Measurements from ENCODE around the gene KLKB1.
"Not testable (repeated sequence)": the region's sequence is repeated elsewhere in the genome, so short reads cannot be mapped to it uniquely, and the experiment has no call there.

The KLKB1 gene

DNA sequence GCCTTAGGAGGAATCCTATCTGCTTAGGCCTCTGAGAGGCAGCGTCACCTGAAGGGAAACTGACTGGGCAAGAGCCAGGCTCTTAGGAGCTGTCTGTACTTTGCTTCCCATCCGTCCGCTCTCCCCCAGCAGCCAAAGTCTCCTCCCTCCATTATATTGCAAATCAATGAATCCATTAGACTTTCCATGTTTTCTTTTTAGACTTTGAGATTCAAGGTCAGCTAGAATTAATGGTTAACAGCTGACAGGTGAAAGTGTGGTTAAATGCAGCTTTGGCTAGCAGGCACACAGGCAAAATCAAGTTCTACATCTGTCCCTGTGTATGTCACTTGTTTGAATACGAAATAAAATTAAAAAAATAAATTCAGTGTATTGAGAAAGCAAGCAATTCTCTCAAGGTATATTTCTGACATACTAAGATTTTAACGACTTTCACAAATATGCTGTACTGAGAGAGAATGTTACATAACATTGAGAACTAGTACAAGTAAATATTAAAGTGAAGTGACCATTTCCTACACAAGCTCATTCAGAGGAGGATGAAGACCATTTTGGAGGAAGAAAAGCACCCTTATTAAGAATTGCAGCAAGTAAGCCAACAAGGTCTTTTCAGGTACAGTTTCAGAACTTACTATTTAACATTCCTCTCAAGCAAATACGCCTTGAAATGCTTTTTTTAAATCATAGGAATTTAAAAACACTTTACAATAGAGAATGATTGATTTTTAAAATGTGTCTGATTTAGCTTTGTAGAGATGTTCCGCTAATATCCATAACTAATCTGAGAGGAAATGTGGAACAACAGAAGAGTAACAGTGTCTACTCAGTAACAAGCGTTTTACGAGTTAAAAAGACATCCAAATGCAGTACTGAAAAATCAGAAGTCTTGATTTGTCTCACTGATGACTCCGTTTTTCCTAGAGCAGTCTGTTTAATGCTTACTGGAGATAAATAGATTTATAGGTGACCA, 38.7 kb downstream of the KLKB1 start, which contains the start of gene F11:
Gene F11 (plus strand): TSS at position 507 of the 970 bp plus-strand sequence. CDS start 948 bp downstream, outside the sequence.
- no peak for DNase-seq

DNA sequence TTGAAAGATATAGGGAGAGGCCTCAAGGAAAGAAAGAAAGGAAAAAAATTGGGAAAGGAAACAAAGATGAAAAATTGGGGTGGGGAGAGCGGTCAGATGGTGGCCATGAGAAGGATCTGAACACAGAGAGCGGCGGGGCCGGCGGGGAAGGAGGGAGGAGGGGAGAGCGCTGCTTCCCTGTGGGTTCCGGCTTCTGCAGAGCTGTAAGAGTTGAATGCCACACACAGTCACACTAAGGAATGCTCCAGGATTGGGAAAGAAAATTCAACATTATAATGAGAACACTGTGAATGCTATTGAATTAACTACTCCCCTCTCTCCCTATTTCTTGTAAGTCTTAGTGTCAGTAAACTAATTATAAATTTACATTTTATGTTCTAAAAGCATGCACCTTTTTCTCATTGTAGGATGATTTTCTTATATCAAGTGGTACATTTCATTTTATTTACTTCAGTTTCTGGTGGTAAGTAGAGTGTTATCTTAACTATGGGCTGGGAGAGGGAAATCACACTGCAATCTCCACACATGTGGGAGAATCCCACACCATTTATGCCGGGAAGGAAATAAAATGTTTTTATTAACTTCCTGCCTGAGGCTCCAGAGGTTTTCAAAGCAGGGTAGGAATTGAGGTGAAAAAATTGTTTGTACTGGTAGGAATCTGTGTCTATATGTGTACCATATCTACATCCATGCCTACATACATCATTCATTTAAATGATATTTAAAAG, 39.6 kb downstream of the KLKB1 start:
- DNase-seq: no peak

DNA sequence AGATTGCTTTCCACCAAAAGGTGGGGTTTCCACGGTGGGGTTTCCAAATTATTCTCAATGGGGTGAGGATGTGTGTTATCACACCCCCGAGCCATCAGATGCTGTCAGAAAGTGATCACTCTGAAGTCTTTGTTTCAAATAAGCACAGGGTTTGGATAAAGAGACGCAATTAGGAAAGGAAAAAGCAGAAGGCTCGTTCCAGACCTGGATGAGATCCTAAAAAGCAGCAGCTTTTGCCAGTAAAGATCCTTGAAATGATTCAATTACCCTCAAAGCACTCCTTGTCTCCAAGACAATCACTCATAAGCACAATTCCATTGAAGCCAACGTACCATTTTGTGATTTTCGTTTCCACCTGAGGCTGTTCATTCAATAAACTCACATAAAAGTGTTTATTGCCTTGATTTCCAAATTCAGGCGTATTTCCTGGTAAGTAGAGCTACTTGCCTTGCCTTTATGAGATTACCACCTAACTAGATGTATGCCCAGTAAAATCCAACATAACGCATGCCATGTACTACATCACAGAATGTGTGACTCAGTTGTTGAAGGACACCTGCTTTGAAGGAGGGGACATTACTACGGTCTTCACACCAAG, 43.9 kb downstream of the KLKB1 start:
- no peak for DNase-seq

DNA sequence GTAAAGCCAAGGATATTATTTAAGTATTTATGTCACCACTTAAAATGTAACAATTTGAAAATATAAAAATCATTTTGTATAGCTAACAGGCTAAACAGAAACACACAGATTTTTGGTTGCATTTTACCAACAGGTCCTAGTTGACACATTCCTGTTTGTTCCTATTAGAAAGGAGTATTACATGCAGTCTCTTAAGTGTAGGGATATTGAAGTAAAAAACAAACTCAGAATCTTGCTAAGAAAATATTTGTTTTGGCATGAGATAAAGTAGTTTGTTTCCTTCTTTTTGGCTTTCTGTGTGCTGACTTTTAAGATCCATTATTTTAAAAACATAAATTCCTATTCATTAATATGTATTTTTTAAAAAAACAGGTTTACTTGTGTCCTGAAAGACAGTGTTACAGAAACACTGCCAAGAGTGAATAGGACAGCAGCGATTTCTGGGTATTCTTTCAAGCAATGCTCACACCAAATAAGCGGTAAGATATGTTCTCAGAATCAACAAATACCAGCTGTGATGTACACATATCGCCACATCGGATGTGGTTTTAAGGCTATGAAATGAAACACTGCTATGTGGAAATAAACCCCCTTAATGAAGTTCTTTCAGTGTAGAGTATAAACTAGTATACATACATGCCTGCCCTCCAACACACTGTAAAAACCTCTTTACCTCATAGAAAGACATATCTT, 45.5 kb downstream of the KLKB1 start:
- no peak for DNase-seq

DNA sequence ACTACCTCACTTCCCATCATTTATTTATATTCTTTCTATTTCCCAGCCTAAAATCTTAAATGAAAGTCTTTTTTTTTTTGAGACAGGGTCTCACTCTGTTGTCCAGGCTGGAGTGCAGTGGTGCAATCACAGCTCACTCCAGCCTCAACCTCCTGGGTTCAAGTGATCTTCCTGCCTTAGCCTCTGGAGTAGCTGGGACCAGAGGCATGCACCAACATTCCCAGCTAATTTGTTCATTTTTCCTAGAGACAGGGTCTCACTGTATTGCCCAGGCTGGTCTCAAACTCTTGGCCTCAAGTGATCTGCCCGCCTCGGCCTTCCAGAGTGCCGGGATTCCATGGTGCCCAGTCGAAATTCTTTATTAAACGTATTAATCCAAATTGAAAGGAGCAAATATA, 46.1 kb downstream of the KLKB1 start:
- DNase-seq: not testable (repeated sequence)

DNA sequence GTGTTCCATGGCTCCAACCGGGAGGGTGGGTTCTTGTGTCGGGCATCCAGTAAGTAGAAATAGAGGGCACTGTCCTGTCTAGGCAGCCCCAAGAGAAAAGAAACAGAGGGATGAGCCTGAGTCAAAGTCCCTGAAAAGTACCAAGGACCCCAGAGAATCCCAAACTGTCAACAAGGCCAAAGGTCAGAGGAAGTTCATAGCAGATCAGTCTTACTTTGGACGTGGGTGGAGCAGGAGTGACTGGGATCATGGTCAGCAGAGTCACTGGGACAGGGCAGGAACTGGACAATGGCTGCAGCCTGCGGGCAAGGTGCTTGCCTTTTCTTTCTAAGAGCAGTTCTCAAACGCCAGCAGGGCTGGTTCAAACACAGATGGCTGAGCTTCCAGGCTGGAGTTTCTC, 56.0 kb downstream of the KLKB1 start:
- DNase-seq: no peak

DNA sequence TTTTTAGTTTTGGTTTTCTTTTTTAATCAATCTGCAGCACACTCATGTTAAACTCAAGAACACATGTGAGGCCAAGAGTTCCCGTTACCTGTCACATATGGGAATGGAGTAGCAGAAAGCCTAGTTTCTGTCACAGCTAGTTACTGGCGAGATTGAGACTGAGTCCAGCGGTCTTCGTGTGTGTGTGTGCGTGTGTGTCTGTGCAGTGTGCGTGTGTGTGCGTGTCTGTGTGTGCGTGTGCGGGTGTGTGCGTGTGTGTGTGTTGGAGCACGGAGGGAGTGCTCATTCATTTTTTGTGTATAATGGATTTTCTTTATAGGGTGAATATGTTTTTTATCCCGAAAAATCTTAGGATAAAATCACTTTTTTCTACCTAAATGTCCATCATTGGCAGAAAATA, 57.8 kb downstream of the KLKB1 start:
- no peak for DNase-seq

DNA sequence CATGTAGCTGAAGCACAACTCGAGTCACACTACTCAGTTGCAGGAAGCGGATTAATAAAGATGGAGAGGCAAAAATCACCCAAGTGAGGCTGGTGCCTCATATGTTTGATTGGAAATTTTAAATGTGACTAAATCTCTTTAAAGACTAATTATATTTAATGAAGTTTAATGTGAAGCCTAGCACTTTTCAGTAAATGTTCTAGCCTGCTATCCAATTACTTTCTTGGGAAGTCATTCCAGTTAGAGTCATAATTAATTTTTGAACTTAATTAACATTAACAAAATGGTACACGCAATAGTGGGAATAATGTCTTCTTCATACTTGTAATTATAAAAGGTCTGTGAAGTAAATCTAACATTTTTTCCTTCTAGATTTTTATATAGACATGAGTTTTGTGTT, 59.3 kb downstream of the KLKB1 start:
- DNase-seq: no peak

DNA sequence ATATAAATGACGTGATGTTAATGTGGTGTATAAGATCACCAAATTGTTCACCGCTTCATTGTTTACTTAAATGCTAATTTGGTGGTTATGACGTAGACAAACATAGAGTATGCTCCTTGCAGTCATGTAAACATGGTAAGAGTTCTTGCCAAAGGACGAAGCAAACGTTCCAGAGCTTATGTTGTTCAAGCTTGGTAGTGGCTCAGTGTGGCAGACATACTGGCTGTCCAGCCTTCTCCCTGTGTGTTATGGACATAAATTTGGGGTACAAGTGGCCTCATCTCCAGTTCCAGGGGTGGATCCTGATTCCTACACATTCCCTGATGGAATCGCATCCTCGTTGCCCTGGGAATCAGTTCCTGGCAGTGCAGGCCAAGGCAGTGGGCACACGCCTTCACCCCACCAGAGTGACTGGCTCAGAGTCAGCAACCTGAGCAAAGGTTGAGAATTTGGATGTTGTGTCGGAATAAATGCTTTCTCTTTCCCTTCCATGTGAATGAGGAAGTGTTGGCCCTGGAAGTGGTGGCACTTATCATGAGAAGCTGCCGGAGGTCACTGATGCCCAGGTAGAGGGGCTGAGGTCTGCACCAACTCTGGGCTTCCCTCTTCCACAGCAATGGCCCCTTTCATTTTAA, 64.1 kb downstream of the KLKB1 start:
- DNase-seq: no peak

DNA sequence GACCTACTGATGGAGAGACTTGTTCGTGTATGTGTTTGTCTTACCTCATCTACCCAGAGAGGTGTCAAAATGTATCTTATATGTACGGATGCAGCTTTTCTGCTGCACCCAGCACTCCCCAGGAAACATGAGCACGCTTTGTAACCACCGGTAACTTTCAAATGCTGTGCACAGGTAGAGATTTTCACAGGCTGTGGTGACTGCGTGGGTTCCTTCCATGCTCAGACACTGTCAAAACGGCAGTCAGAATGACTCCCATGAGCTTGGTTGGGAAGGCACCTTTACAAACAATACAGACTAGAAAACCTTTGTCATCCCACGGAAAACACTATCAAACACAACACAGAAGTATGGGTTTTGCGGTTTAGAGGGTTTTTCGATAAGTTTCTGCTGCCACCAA, 66.9 kb downstream of the KLKB1 start:
- no peak for DNase-seq

DNA sequence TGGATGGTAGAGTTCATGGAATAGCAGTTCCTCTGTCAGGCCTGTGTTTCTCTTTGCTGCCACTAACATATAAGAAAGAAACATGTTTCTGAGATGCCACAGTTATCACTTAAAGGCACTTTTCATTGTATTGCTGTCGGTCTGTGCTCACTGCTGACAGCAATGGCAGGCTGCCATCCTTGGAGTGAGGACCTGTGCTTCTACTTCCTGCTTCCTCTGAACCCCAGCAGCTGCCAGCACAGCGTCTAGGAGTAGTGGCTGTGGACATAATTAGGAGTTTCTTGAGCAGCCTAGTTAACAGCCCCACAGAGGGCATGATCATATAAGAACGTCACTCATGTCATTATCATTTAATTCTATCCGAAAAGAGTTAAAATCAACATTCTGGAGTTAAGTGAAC, 69.2 kb downstream of the KLKB1 start:
- DNase-seq: no peak

DNA sequence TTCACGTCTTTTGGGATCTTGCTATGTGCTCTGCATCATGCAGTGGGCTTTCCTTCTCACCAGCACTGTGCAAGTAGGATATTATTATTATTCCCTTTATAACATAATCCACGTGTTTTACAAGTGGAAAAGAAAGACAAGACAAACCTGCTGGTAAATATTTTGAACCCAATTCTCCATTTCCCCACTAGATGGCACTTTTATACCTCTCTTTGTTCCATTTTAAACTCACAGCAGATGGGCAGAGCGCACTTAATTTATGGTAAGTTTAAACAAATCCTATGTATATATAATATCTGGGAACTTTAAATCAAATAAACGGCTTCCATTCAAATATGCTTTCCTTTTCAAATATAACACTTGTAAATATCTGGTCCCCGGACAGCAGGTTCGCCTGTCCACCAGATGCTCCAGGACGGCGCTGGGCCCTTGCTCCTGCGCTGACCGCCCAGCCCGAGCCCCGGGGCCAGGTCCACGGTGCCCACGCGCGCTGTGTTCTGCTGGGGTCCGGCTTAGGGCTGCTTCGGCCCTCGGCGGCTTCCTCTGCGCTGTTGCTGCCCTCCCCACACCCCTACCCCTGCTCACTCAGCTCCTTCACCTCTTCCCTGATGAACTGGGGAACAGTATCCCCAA, 69.8 kb downstream of the KLKB1 start:
- peak; percentile 36 for DNase-seq

DNA sequence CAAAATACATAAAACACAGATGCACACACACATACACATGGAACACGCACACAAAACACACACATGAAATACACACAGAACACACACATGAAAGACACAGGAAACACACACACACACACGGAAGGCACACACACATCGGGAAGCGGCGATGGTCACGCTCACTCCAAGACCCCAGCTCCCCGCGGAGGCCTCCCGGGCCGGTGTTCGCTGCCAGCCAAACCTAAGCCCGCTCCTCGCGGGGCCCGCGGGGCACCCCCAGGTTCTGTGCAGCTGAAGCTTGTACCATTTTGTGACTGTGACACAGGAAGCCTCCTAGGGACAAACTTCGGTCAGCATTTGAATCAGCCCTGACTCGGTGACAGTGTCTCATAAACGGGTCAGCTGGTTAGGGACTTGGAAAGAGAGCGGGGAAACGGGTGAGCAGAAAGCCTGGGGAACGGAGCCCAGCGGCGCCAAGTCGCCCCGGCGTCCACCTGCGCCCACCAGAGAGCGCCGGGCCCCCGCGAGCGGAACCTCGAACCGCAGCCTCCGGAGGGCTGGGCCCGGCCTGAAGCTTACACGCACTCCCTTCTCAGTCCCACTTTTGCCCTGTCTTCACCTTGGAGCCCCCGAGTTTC, 70.8 kb downstream of the KLKB1 start:
- DNase-seq: no peak

DNA sequence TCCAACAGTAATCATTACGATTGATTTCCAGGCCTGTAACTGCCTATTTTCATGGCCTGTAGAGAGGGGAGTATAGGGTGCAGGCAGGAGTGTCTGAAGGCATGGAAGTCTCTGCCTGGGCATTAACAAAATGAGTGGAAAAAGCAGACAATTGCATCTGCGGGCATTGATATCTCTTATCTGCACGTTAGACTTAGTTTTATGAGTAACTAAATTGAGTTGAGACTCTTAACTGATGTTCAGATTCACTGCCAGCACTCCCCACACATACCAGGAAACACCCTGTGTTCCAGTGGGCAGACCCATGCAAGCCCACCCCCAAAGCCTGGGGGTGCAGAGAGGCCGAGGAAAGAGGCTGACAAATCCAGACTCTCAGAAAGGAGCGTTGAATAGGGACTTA, 72.0 kb downstream of the KLKB1 start:
- DNase-seq: no peak

DNA sequence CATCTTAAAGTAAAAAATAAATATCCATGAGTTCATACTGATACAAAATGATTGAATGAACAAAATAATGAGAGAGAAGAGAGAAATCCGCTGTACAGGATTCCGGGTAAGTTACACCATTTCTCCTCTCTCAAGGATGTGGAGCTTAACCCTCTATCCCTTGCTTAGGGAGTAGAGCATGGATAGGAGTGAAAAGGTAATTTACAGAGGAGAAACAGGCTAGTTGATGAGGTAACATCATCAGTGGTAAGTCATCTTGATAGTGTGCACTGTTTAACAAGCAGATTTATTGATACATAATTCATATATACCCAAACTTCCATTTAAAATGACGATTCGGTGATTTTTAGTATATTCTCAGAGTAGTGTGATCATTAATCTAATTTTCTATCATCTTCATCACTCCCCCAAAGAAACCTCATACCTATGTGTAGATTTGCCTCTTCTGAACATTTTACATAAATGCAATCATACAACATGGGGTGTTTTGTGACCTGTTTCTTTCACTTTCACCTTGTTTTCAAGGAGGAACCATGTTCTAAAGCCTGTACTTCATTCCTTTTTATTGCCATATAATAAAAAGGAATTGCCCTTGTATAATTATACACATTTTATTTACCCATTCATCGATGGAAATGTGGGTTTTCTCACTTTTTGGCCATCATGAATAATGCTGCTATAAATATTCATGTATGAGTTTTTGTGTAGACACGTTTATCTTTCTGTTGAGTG, 73.5 kb downstream of the KLKB1 start:
- DNase-seq: no peak

DNA sequence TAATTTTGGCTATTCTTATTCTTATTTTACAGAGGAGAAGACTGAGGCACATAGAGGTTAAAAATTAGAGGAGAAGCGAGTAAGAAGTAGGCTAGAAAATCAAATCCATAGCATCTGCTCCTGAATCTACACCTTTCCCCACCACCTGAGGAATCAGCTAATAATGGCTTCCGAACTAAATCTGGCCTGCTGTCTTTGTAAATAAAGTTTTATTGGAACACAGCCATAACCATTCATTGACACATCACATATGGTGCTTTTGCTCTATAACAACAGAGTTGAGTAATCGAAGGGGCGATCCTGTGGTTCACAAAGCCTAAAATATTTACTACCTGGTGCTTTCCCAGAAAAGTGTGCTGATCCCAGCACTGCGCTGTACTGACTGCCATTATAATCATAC, 76.9 kb downstream of the KLKB1 start:
- no peak for DNase-seq

DNA sequence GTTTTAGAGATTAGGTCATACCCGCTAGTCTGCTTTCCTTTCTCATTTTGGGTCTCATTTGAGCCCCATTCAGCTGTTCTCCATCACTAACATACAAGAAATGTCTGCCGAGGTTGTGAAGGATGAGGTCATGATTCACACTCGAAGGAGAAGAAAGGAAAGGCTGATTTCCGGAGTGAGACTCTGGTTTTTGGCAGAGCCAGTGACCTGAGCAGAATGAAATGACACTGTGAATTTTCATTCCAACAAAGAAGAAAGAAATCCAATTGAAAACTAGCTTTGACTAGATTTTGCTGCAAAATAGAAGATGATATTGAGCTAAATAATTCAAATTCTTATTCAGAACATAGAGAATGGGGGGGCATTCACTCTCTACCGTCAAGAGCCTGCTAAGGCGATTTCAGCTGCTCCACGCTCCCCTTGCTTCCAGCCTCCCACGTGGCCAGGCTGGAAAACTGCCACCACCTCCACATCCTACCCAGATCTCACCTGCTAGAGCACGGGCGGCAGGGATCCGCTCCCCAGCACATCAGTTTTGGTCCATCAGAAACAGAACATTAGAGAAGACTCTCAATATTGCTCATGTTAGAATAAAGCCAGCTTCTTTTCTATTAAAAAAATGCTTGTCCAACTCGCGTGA, 77.7 kb downstream of the KLKB1 start:
- DNase-seq: no peak

DNA sequence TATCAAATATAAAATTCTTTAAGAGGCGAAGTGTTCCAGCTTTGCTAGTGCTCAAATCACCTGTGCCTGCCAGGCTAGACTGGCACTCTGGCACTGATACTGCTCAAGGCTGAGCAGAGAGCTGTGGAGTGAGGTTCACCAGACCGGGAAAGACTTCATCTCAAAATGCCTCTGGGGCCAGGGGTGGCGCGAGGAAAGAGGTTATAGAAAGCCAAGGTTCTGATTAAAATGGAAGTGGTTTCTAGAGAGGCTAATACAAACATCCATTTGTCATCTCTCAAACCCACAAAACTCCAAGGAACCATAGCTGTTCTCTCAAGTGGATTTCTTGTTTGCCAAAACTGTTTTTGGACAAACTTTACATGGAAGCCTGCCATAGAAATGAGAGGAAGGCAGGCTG, 80.2 kb downstream of the KLKB1 start:
- DNase-seq: no peak

DNA sequence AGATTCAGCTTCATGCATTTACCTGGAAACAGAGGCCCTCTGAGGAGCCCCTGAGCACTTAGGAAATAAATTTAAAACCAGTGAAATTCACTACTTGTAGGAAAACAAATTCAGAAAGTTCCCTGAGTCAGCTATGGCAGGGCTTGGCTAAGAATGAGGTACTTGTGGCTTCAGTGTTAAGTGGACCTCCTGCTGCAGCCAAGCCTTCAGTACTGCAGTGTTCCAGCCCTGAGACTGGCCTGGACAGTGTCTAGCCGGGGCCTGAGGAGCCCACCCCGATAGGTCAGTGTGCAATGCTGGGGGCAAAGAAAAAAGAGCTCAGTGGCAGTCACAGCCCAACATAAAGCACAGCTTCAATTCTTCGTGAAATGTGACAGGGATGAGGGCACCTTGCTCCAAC, 80.6 kb downstream of the KLKB1 start:
- DNase-seq: no peak
